Measurements from ENCODE around the gene BEX4.
"Not testable (repeated sequence)": the region's sequence is repeated elsewhere in the genome, so short reads cannot be mapped to it uniquely, and the experiment has no call there.

The BEX4 gene, protein sequence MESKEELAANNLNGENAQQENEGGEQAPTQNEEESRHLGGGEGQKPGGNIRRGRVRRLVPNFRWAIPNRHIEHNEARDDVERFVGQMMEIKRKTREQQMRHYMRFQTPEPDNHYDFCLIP

DNA sequence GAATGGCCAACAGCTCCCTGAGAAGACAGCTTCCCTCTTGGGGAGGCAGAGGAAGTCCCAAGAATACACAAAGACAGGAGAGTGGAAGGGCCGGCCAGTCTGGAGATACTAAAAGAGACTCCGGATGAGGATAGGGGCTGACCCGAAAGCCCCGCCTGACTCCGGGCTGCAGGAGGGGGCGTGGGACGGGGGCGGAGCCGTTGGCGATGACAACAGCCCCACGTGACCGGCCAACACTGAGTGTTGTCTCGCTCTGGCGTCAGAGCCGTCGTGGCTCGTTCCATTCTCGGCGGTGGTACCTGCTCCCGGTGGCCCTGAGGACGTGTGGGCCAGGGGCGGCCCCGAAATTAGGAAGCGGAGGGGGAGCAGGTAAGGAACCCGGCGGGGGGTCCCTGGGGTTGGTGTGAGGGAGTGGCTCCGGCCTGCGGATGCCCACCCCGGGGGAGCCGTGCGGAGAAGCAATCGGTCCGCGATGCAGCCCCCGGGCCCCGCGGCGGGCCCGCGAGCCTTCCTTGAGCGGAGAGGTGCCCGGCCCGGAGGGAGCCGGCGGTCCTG, at the start of gene BEX4:
TSS of gene BEX4 (plus strand) at position 239 of the 555 bp plus-strand sequence. CDS start 1,046 bp downstream, outside the sequence.
- peak; percentile 28 for DNase-seq

DNA sequence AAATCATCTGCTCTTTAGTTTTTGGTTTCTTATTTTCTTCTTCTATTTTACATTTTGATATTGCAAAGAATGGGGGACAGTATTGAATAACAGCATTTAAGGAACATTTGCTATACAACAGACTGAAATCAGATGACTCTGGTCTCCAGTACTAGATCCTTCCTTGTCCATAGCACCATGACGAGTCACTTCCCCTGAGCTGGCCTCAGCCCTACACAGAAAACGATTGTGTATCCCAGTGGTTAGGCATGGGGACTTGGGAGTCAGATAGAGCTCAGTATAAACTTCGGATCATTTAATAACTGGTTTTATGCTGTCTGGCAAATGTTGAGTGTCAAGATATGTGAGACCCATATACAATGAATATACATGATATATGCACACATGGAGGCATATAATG, 44.7 kb upstream of the BEX4 start:
- DNase-seq, result no peak

DNA sequence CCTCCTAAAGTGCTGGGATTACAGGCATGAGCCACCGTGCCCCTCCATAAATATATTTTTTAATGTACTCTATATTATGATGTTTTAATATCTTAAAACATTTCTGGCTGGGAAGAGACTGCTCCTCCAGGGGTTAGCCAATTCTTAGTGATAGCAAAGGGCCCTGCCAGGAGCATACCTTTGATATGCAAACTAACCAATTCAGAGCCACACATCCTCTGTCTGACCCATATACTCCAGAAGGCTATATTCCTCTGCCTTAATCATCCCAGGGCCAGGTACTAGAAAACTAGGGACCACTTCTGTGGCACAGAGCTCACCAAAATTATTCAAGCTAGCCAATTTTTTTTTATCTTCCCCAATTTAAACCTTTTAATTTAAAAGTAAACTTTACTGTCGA, 43.6 kb upstream of the BEX4 start:
- no peak for DNase-seq

DNA sequence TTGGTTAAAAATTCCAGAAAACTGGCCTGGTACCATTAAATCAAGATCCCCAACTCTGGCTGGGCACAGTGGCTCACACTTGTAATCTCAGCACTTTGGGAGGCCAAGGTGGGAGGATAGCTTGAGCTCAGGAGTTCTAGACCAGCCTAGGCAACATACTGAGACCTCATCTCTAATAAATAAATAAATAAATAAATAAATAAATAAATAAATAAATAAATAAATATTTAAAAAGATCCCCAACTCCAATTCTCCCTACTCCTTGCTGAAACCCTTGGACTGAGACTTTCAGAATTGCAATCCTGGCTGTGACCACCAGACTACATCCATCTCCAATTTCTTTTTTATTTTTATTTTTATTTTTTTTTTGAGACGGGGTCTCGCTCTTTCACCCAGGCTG, 39.7 kb upstream of the BEX4 start:
- not testable (repeated sequence) for DNase-seq

DNA sequence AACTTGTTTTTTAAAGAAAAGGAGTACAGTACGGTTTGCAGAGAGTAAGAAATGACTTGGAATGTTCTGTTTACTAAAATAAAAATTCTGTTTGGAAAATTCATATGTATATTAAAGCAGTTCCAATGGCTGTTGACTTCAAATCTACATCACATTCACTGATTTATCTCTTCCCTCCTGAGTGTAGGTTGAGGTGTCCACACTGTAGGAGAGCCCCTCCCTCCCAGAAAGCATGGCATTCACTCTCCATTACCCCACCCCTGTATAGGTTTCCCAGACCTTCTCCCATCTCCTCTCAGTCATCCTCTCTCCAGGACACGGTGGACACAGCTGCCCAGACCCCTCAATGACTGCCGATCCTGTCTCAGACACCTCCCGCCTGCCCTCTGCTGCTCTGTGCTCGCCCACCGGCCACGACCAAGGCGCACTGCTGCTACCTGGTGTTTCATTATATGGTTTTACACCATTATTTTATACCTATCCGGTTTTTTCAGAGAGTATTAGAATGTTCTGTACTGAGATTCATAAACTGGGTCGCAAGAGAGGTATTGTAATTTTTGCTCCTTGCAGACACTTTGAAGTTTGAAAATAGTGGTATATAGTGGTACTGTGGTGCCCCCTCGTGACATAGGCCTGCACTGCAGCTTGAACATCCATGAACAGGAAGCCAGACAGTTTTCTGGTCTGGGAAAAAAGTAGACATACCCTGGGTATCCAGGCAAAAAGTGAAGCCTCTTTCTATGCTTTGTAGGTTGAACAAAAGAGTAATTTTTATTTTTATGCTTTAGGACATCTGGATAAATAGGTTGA, 38.8 kb upstream of the BEX4 start:
- peak; percentile 18 for DNase-seq

DNA sequence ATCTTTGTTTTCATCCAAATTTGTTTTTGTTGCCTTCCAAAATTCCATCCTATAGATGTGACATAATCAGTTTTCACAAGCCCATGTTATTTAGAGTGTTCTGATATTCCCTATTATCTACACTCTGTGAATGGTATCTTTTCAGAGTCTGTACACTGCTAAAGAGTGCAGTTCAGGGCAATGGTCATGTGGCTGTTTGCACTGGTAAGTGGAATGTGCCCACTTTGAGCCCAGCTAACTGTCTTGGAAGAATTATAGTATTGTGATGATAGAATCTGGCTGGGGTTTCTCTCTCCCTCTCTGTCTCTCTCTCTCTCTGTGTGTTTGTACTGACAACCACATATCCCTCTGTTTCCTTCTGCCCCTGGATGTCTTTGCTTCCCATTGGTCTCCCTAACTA, 37.4 kb upstream of the BEX4 start:
- no peak for DNase-seq

DNA sequence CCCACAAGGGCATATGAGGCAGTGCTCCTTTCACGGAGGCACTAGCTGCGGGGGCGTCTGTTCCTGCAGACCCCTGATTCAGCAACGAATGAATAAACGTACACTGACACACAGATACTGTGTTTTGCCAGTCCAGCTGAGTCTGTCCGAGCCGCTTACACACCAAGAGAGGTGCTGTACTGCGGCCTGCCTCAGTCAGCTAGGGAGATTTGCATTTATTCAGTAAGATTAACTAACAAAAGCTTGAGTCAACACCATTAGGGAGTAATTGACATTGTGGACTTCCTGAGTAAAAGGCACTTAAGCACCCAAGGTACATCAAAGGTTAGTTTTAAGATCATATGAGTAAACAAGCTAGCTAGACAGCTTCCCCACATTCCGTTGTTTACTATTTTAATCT, 31.0 kb upstream of the BEX4 start:
- no peak for DNase-seq

DNA sequence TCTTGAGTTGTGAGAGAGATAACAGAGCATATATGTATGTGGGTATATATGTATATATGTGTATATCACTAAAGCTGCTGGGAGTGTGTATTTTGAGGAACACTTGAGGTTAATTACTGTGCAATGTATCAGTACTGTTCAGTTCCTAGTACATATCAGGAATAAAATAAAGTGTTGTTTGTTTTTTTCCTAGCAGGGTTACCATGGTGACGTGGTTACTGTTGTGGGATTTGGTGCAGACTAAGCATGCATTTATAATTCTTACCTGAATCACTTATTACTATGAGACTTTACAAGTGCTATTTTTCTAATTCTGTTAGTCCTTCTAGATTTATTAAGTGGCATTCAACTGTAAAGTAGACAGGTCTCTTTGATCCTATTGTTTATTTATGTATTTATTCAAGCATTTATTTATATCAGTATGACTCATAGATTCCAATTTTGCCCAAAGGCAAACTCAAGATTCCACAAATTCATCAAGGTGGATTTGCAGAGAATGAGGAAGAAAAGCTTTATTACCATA, 26.9 kb upstream of the BEX4 start:
- DNase-seq, result no peak

DNA sequence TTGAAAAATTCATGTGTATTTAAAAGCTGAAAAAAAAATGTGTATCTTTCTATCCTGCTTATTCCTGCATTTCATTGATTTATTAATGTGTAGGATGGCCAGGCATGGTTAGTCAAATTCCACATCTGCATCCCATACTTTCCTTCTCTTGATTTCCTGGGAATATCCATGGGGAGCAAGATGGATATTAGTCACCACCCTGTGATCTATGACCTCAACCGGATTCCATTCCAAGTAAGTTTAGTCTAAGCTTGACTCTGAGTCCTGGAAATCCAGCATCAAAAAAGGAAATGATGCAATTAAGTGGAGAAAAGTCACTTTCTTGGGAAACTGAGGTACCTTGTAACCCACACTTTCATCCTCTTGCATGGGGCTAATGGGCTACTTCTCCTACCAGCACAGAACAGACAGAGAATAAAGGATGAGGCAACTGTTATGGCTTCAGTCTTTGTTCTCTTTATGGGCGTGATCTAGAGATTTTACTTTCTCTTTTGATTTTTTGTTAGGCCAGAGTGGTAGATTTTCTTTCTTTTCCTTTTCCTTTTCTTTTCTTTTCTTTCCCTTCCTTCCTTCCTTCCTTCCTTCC, 17.1 kb upstream of the BEX4 start:
- DNase-seq, result no peak

DNA sequence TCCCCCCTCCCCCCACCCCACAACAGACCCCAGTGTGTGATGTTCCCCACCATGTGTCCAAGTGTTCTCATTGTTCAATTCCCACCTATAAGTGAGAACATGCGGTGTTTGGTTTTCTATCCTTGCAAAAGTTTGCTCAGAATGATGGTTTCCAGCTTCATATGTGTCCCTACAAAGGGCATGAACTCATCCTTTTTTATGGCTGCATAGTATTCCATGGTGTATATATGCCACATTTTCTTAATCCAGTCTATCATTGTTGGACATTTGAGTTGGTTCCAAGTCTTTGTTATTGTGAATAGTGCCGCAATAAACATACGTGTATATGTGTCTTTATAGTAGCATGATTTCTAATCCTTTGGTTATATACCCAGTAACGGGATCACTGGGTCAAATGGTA, 16.2 kb upstream of the BEX4 start:
- DNase-seq, result not testable (repeated sequence)

DNA sequence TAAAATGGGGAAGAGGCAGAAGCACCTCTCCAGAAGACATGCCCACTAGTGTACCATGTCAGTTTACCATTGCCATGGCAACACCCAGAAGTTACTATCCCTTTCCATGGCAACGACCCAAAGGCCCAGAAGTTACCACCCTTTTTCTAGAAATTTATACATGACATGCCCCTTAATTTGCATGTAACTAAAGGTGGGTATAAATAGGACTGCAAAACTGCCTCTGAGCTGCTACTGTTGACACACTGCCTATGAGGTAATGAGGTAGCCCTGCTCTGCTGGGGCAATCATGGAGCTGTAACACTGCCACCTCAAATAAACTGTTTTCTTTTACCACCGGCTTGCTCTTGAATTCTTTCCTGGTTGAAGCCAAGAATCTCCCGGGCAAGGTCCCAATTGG, 13.9 kb upstream of the BEX4 start:
- DNase-seq, result no peak

DNA sequence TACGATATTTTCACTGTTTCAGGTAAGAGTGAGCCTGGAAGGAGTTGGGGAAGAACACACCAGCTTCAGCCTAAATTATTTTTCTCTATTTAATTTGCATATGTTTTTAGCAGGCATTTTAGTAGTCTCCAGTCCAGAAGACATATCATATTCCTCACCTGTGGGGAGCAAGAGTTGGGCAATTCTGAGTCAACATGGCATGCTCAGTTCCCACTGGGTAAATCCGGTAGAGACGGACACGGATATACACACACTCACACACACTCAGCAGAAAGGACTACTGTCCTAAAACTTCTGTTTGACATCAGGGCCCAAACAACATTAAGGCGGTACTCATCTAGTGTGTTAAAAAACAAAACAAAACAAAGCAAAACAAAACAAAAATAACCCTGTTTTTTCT, 4.9 kb upstream of the BEX4 start:
- no peak for DNase-seq

DNA sequence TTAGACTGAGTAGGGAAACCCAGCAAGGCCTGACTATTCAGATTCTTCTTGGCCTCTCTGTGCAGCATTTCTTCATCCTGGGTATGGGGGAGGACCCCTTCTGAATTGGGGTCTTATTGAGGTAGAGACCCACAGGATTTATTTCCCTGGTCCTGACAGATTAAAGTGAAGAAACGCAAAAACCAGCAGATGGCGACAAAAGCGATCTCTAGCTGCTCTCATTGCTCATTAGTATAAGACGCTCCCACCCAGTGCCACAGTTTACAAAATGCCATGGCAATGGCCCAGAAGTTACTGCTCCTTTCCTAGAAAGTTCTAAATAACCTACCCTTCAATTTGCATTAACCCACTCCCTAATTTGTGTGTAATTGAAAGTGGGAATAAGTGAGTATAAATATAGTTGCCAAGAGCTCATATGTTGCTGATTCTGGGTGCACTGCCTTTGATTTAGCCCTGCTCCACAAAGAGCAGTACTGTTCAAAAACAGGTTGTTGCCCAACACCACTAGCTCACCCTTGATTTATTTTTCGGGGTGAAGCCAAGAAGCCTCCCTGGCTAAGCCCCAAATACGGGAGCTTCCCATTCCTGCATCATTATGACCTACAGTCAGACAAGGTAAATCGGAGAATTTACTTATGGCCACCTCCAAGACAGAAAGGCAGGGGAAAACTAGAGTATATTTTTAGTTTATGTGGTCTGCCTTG, 3.7 kb upstream of the BEX4 start:
- peak; percentile 26 for DNase-seq

DNA sequence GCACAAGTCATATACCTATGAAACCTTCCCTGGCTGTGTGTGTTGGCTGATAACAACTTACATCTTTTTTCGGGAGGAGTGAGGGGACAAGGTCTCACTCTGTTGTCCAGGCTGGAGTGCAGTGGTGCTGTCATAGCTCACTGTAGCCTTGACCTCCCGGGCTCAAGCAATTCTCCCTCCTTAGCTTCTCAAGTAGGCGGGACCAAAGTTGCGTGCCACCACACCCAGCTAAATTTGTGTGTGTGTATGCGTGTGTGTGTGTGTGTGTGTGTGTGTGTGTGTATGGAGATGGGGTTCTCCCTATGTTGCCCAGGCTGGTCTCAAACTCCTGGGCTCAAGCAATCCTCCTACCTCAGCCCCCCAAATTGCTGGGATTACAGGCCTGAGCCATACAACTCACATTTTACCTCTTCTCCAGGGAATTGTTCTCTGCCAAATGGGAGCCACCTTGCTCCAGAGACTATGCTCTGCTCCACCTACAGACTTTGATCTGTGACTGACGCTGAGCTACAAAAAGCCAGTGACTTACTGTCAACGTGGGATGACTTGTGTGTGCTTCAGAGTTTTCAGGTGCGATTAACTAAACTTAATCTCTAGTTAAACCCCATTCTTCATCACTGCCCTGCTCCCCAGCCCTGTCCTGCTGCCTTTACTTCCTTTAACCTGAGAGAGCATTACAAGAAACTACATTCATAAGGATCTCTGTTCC, 2.0 kb upstream of the BEX4 start:
- no peak for DNase-seq

DNA sequence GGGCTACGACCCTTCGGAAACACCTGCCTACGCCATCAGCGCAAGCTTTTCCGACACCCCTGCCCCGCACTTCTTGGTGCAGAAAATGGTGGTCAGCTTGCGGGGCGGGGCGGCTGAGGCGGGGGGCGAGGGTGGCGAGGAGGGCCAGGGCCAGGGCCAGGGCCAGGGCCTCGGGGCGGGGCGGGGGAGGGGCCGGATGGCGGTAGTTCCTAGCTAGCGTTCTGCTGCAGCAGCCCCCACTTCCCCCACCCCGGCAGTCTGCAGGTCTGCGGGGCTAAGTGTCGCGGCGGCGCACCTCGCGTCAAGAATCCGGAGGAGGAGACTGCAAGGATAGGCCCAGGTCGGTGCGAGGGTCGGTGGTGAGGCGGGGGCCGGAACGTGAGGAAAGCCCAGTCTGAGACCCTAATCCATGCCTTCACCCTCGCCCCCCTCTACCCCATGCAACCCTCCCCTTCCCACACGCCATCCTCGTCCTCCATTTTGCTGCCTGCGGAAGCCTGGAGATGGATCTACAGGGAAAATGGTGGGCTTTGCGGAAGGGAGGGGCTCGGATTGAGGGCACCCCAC, 600 bp downstream of the BEX4 start:
- no peak for DNase-seq

DNA sequence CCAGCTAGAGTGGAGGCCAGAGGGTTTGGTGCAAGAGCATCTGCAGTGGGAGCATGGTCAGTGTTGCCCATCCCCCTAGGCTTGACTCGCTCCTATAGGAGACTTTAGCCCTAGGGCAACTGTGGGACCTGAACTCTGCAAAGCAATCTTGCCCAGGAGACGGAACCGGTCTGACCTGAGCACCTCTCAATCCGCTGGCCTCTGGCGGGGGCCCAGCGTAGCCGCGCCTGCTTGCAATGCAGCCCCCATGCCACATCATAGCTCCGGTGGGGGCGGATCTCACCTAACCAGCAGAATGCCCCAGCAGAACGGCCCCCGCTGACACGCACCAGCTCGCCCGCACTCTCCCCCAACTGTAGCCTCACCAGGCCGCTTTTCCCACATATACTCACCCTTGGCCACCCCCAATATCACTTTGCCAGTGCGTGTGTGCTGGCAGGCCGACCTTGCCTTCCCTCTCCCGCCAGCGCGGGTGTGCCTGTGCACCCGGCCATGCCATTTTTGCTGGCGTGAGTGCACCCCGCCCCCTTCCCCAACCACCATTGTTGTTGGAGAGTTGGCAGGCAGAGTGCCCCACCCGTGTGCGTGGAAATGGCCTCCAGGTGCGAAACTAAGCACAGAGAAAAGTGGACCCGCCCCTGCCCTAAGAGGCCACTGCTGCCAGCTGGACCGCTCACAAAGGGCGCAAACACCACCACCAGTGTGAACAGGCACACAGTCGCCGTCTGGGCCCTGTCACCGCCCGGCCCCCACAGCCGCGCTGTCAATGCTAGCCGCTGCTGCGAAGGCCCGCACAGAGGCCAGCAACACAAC, 5.8 kb downstream of the BEX4 start:
- DNase-seq, result no peak

DNA sequence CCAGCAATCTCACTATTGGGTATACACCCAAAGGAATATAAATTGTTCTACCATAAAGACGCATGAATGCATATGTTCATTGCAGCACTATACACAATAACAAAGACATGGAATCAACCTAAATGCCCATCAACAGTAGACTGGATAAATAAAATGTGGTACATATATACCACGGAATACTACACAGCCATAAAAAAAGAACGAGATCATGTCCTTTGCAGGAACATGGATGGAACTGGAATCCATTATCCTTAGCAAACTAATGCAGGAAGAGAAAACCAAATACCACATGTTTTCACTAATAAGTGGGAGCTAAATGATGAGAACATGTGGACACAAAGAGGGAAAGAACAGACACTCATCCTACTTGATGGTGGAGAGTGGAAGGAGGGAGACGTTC, 11.0 kb downstream of the BEX4 start:
- not testable (repeated sequence) for DNase-seq

DNA sequence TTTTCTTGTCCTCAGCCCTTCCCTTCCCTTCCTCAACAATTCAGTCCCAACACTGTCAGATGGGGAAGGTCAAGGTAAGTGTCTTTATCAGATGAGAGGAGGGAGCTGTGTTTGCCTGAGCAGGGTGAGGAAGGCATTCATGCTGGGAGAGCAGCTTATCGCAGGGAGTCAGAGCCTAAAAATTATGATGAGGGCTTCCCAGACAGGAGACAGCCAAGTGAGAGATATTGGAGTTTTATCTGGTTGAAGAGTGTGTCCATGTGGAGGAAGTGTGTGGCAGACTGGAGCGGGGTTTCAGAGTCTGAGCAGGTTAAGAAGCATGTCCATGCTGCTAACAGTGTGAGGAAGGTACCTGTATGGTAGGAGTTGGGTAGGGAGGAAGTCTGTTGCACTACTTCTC, 18.4 kb downstream of the BEX4 start:
- no peak for DNase-seq

DNA sequence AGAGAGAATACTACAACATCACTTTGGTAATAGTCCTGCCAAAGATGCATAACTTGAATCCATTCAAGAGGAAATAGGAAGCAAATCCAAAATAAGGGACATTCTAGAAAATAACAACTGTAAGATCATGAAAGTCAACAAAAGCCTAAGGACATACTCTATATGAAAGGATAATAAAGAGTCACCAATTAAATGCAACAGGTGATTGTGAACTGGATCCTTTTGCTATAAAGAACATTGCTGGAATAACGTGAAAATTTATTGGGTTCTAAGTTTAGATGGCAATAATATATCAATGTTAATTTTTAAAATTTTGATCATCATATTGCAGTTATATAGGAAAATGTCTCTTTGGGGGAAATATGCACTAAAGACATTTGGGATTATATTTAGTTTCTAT, 20.0 kb downstream of the BEX4 start:
- DNase-seq, result no peak

DNA sequence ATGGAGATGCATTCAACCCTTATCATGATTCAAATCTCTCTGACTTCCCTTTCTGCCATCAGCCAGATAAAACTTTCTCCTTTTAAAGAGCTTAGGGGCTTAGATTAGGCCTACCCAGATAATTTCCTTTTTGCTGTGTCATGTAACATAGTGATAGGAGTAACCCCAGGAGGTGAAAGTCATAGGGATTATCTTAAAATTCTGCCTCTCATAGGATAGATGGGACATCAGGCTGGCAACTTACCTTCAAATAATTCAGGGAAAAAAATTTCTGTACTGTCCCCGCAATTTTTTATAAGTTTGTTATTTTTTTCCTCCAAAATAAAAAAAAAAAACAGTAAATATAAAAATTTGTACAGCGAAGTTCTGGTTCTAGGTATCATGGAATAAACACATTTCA, 20.7 kb downstream of the BEX4 start:
- not testable (repeated sequence) for DNase-seq

DNA sequence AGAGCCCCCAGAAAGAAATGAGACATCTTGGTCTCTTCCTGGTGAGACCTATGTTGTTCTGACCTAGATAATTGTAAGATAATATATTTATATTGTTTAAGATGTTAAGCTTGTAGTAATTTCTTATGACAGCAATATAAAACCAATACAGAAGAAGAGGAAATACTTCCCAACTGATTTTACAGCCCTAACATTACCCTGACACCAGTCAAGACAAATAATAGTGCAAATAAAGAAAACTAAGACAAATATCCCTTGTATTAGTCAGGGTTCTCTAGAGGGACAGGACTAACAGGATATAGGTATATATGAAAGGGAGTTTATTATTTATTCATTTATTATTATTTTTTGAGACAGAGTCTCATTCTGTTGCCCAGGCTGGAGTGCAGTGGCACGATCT, 21.4 kb downstream of the BEX4 start:
- DNase-seq, result no peak
